Prostate gland (tissue), 2 donors: ENCODE measurements around the gene RIC8A.

Source experiments
- CTCF ChIP-seq, 4 experiments: fragments of 200-600 bp in 2 of 4; fragments of 450-650 bp in 2 of 4; sonication (generic) in 2 of 4; IDR thresholded peaks; 1 replicate in 3 of 4; 2 replicates in 1 of 4; pipeline ENCODE4 v1.5.1; 2016 to 2019; ENCODE audit warnings: antibody characterized with exemption in 4 of 4, mild to moderate bottlenecking in 2 of 4, moderate library complexity in 2 of 4
- POLR2AphosphoS5 ChIP-seq: sonication (generic); formaldehyde crosslinking; IDR thresholded peaks from one replicate; pipeline ENCODE4 v1.6.1; 2017; ENCODE audit warnings: antibody characterized with exemption

GRCh38 chr11:209275-210121 is 2.0 kb downstream of the RIC8A start:
- TF ChIP-seq CTCF (IDR thresholded peaks at IDR 0.05) (no peak), POLR2AphosphoS5 (no peak)
